Endothelial cell of umbilical vein (primary cell): ENCODE measurements around the gene ZNF205. TPM values are rescaled to one million over a fixed set of nuclear protein-coding genes. Genes with fewer than 3 reads are reported as not detected.

ENCODE experiments used
- BruUV-seq: library from RNA; stranded (reverse); fragments of 400-500 nt; replicated peaks from 2 replicates; lab custom pipeline; 2021; lab: Mats Ljungman, UMichigan
- CTCF ChIA-PET: fragments of 300-600, 350-600 bp; sonication (Branson Sonifier 250); formaldehyde crosslinking; loops from one replicate; lab custom pipeline; 2021; ENCODE audit warnings: antibody characterized with exemption, inconsistent platforms; lab: Charles Lee
- POLR2A ChIA-PET: fragments of 300-600, 350-600 bp; sonication (Branson Sonifier 250); formaldehyde crosslinking; loops from one replicate; lab custom pipeline; 2021; ENCODE audit warnings: antibody characterized with exemption, inconsistent platforms; lab: Charles Lee
- DNase-seq: peaks from one replicate; pipeline ENCODE4 v3.0.0-alpha.2; 2011; ENCODE audit warnings: low read depth, low spot score
- FAIRE-seq: peaks from 2 replicates; lab custom pipeline; 2011; peaks lifted over from hg19 to GRCh38; lab: Jason Lieb, UNC
- H2AFZ ChIP-seq: 2 replicates; pipeline ENCODE4 v1.6.0; 2012; ENCODE audit warnings: low read depth, low read length, control low read depth, inconsistent platforms
- H3K27ac ChIP-seq: 2 replicates; pipeline ENCODE4 v1.5.1; 2011; ENCODE audit warnings: low read depth, mild to moderate bottlenecking, control low read depth, low read length, moderate library complexity; ENCODE audit not compliant: insufficient read depth
- H3K27me3 ChIP-seq, 2 experiments: 2 replicates each; pipeline versions ENCODE4 v1.6.0 to v1.6.1; 2011; ENCODE audit warnings: low read length in 2 of 2, mixed read lengths in 1 of 2; ENCODE audit not compliant: control insufficient read depth in 2 of 2, insufficient read depth in 2 of 2
- H3K36me3 ChIP-seq, 2 experiments: 2 replicates in 1 of 2; 3 replicates in 1 of 2; pipeline ENCODE4 v1.5.1; 2011; ENCODE audit warnings: low read length in 2 of 2, mild to moderate bottlenecking in 1 of 2, moderate library complexity in 1 of 2; ENCODE audit not compliant: control insufficient read depth in 2 of 2, insufficient read depth in 2 of 2; ENCODE audit errors: extremely low read depth in 1 of 2
- H3K4me1 ChIP-seq: 3 replicates; pipeline ENCODE4 v1.5.1; 2011; ENCODE audit warnings: mild to moderate bottlenecking, low read length; ENCODE audit not compliant: control insufficient read depth, insufficient read depth; ENCODE audit errors: extremely low read depth
- H3K4me2 ChIP-seq: 2 replicates; pipeline ENCODE4 v1.6.1; 2011; ENCODE audit warnings: low read length, control low read depth, mixed read lengths; ENCODE audit not compliant: insufficient read depth
- H3K4me3 ChIP-seq, 3 experiments: fragments of 200-600 bp in 1 of 3; sonication (generic), shearing (Covaris generic) in 1 of 3; replicated peaks in 1 of 3; 2 replicates each; pipeline ENCODE4 v1.5.1; 2011 to 2016; ENCODE audit warnings: control low read depth in 3 of 3, low read length in 3 of 3, mild to moderate bottlenecking in 2 of 3, inconsistent platforms in 1 of 3, low read depth in 1 of 3, moderate library complexity in 1 of 3; ENCODE audit not compliant: insufficient read depth in 1 of 3
- H3K79me2 ChIP-seq: 2 replicates; pipeline ENCODE4 v1.6.0; 2012; ENCODE audit warnings: low read length, inconsistent platforms; ENCODE audit not compliant: control insufficient read depth, insufficient read depth
- H3K9ac ChIP-seq: replicated peaks from 2 replicates; pipeline ENCODE3; 2011; ENCODE audit warnings: low read length, control low read depth; ENCODE audit not compliant: insufficient read depth; ENCODE audit errors: extremely low read depth
- H3K9me1 ChIP-seq: replicated peaks from 3 replicates; pipeline ENCODE4 v1.6.0; 2011; ENCODE audit warnings: mild to moderate bottlenecking, low read length; ENCODE audit not compliant: control insufficient read depth, insufficient read depth; ENCODE audit errors: extremely low read depth
- H3K9me3 ChIP-seq: replicated peaks from 2 replicates; pipeline ENCODE4 v1.5.1; 2012; ENCODE audit warnings: low read length, inconsistent platforms; ENCODE audit not compliant: control insufficient read depth, insufficient read depth
- H4K20me1 ChIP-seq: replicated peaks from 2 replicates; pipeline ENCODE3; 2011; ENCODE audit warnings: mild to moderate bottlenecking, low read length; ENCODE audit not compliant: control insufficient read depth, insufficient read depth; ENCODE audit errors: extremely low read depth
- CTCF ChIP-seq, 2 donors: IDR thresholded peaks; 1 replicate in 1 of 2; 2 replicates in 1 of 2; pipeline ENCODE4 v1.5.1; 2011; ENCODE audit warnings: low read length in 2 of 2, mild to moderate bottlenecking in 2 of 2, moderate library complexity in 2 of 2, control low read depth in 1 of 2, inconsistent platforms in 1 of 2, low read depth in 1 of 2; ENCODE audit not compliant: insufficient read depth in 1 of 2; ENCODE audit errors: extremely low read depth in 1 of 2
- EZH2 ChIP-seq: IDR thresholded peaks from 2 replicates; pipeline ENCODE4 v1.6.1; 2012; ENCODE audit warnings: borderline replicate concordance, low read depth, mild to moderate bottlenecking, moderate library complexity, low read length, inconsistent platforms; ENCODE audit not compliant: severe bottlenecking
- FOS ChIP-seq: IDR thresholded peaks from 2 replicates; pipeline ENCODE4 v1.6.1; 2011; ENCODE audit warnings: mild to moderate bottlenecking, low read length, moderate library complexity, borderline replicate concordance; ENCODE audit not compliant: insufficient read depth
- GATA2 ChIP-seq: IDR thresholded peaks from 2 replicates; pipeline ENCODE4 v1.7.0; 2011; ENCODE audit warnings: low read depth, mild to moderate bottlenecking, moderate library complexity, mixed read lengths, low read length; ENCODE audit not compliant: insufficient read length, insufficient read depth
- JUN ChIP-seq: IDR thresholded peaks from 2 replicates; pipeline ENCODE4 v1.6.1; 2011; ENCODE audit warnings: borderline replicate concordance, low read depth; ENCODE audit not compliant: insufficient read length, insufficient read depth
- MAX ChIP-seq: IDR thresholded peaks from 2 replicates; pipeline ENCODE4 v1.6.1; 2011; ENCODE audit not compliant: insufficient read depth, insufficient read length
- MYC ChIP-seq: IDR thresholded peaks from one replicate; pipeline ENCODE4 v1.6.1; 2011; ENCODE audit warnings: mild to moderate bottlenecking, low read depth, low read length
- POLR2A ChIP-seq: IDR thresholded peaks from 2 replicates; pipeline ENCODE4 v1.6.1; 2012; ENCODE audit warnings: low read depth, mild to moderate bottlenecking, control low read depth, low read length
- POLR2AphosphoS5 ChIP-seq: IDR thresholded peaks from 2 replicates; pipeline ENCODE4 v1.6.1; 2012; ENCODE audit warnings: low read depth, mild to moderate bottlenecking, control low read depth, low read length, moderate library complexity; ENCODE audit not compliant: insufficient read depth
- dilution Hi-C: fragments of 300-500 bp; cut with MboI; formaldehyde crosslinking; loops from one replicate; pipeline ENCODE4 v1.15.0; 2019; ENCODE audit warnings: low sequenced_read_pairs; ENCODE audit not compliant: extremely low pct_ligation_motif_present
- intact Hi-C: fragments of 100-400 bp; cut with micrococcal nuclease; formaldehyde crosslinking; loops from one replicate; pipeline ENCODE4 v1.10.0; 2022
- polyA plus RNA-seq, 4 experiments: library from polyadenylated mRNA; depleted of rRNA in 3 of 4; stranded (reverse) in 3 of 4; unstranded in 1 of 4; fragments of >200 nt; gene quantifications; 2 replicates each; pipeline versions ENCODE4 v1.2.1 to v1.2.3, GENCODE V29; 2011 to 2012; ENCODE audit warnings: missing spikeins in 1 of 4
- total RNA-seq: library from RNA; stranded (reverse); gene quantifications from 2 replicates; pipeline ENCODE4 v1.2.3, GENCODE V29; 2021

The ZNF205 gene
- total and polyA plus RNA-seq, 2 donors (not counting 3 experiments of a cell fraction or from before 2014, with no cell fraction given): 18.5 to 19.0 TPM

GRCh38 chr16:3147757-3148104 lies 35.3 kb downstream of the ZNF205 start:
- DNase-seq (no peak), FAIRE-seq (no peak)
- no peaks in the 10 kb centered on the region for H4K20me1 ChIP-seq
- H3K9ac ChIP-seq: no peak overlapping the region
- no peaks in the 10 kb centered on the region for H3K79me2 ChIP-seq
- H3K9me3 ChIP-seq: no peaks in the 10 kb centered on the region
- POLR2A ChIA-PET: interaction anchor here (2.6 kb wide), 1 partner anchor 13 kb away, joined by 9 read pairs; the partner anchor contains the start of gene ZNF213
- no peak overlapping the region for H3K4me2 ChIP-seq
- no peaks in the 10 kb centered on the region for H3K9me1 ChIP-seq
- H3K36me3 ChIP-seq: no peaks in the 10 kb centered on the region
- TF ChIP-seq POLR2A (no peak), POLR2AphosphoS5 (no peak), JUN (no peak), CTCF (IDR thresholded peaks at IDR 0.05; ENCODE audit: extremely low read depth in 1 of 2, insufficient read depth in 1 of 2, low read depth in 1 of 2, low read length in 2 of 2) (no peak), FOS (no peak), MYC (no peak), GATA2 (no peak), EZH2 (no peak), MAX (no peak)
- dilution Hi-C loops: no loop called here
- no TSS peak for BruUV-seq
- H3K4me1 ChIP-seq: peaks cover 10% of the 10 kb centered on the region
- CTCF ChIA-PET: interaction anchor here (1.3 to 8.7 kb wide), 8 partner anchors 10 to 120 kb away, joined by 3 to 54 read pairs (median 4); partner anchors contain the start of gene ZNF213
- H2AFZ ChIP-seq: no peak overlapping the region
- H3K27me3 ChIP-seq: no peaks in the 10 kb centered on the region
- H3K27ac ChIP-seq: no peak overlapping the region
- intact Hi-C loops: no loop called here
- no peak overlapping the region for H3K4me3 ChIP-seq
